ENCODE data around the gene CNOT1.

- TF ChIP-seq CTCF (IDR thresholded peaks at IDR 0.05 in 4 of 5, conservative IDR thresholded peaks at IDR 0.05 in 1 of 5) = no peak
- no peak for TF ChIP-seq POLR2A (IDR thresholded peaks at IDR 0.05)
Measured at GRCh38 chr16:58678269-58678668, 48.6 kb upstream of the CNOT1 start.
